ENCODE data around the gene VDAC1.

Gene VDAC1

DNA sequence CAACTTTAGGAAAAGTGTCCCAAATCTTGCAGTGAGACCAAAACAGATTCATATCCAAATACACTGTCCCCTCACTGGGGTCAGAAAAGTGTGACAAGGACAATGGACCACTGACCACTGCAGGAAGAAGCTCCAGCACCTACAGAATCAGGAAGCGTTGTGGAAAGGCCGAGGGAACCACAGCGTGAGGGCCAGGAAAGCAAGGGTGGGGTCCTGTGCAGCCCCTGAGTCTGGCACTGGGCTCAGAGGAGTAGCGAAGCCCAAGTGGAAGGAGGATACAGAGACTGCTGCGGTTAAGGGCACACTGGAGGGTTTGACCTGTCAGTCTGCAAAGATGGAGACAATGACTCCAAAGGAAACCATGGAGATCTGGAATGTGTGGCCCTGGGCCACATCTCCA, 73.2 kb downstream of the VDAC1 start:
- DNase-seq (ENCODE audit: extremely low read depth, low read depth) = no peak
- H3K4me3 ChIP-seq (replicated peaks; ENCODE audit: low read depth, low read length) = no peak overlapping the region
- TF ChIP-seq, protein P1, sequence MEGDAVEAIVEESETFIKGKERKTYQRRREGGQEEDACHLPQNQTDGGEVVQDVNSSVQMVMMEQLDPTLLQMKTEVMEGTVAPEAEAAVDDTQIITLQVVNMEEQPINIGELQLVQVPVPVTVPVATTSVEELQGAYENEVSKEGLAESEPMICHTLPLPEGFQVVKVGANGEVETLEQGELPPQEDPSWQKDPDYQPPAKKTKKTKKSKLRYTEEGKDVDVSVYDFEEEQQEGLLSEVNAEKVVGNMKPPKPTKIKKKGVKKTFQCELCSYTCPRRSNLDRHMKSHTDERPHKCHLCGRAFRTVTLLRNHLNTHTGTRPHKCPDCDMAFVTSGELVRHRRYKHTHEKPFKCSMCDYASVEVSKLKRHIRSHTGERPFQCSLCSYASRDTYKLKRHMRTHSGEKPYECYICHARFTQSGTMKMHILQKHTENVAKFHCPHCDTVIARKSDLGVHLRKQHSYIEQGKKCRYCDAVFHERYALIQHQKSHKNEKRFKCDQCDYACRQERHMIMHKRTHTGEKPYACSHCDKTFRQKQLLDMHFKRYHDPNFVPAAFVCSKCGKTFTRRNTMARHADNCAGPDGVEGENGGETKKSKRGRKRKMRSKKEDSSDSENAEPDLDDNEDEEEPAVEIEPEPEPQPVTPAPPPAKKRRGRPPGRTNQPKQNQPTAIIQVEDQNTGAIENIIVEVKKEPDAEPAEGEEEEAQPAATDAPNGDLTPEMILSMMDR (IDR thresholded peaks at IDR 0.05; ENCODE audit: low read depth, low read length, missing control alignments) = no peak

DNA sequence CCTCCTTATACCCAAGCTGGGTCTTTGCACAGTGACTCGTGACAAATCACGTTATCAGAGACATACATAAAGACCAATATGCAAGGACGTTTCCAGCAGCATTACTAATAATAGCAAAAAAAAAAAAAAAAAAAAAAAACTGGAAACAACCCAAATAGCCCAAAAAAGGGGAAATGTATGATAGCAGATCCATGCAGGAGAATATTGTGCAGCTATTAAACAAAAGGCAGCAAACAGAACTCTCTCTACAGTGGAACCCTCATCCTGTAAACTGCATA, 74.0 kb downstream of the VDAC1 start:
- no peak overlapping the region for H3K4me3 ChIP-seq (replicated peaks; ENCODE audit: low read depth, low read length)
- TF ChIP-seq, protein P1 (IDR thresholded peaks at IDR 0.05; ENCODE audit: low read depth, low read length, missing control alignments) = no peak
- DNase-seq (ENCODE audit: extremely low read depth, low read depth) = no peak

DNA sequence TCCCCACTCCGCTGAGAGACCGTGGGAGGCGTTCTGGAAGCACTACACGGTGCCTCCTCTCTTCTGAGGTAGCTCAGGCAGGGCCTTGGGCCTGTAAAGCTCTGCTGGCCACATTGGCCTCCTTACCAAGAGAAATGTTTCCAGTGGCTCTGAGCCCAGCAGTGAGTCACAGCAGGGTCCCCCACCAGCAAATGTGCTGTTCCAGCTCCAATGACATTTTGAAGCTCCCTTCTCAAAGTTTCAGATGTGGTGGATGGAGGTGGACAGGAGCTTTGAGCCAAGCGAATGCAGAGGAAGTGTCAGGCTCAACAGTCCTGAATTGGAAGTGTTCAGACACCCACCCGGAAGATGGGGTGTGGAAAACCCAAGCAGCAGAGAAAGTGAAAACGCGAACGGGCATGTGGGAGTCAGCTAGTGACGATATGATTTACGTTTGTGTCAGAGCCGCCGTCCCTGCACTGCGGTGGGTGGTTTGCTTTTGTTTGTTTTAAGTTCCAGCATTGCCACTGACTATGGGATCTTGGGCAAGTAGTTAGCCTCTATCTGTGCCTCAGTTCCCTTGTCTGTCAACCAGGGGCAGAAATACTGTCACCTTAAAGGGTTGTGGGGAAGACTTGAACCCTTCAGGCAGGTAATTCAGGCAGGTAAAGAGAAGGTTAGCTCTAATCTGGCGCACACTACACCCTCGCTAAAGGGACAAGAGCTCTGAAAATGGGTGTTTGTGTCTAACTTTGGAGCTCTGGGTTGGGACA, 74.5 kb downstream of the VDAC1 start:
- H3K4me3 ChIP-seq (replicated peaks; ENCODE audit: low read depth, low read length) = no peak overlapping the region
- no peak for DNase-seq (ENCODE audit: extremely low read depth, low read depth)
- TF ChIP-seq, protein P1 (IDR thresholded peaks at IDR 0.05; ENCODE audit: low read depth, low read length, missing control alignments) = no peak

DNA sequence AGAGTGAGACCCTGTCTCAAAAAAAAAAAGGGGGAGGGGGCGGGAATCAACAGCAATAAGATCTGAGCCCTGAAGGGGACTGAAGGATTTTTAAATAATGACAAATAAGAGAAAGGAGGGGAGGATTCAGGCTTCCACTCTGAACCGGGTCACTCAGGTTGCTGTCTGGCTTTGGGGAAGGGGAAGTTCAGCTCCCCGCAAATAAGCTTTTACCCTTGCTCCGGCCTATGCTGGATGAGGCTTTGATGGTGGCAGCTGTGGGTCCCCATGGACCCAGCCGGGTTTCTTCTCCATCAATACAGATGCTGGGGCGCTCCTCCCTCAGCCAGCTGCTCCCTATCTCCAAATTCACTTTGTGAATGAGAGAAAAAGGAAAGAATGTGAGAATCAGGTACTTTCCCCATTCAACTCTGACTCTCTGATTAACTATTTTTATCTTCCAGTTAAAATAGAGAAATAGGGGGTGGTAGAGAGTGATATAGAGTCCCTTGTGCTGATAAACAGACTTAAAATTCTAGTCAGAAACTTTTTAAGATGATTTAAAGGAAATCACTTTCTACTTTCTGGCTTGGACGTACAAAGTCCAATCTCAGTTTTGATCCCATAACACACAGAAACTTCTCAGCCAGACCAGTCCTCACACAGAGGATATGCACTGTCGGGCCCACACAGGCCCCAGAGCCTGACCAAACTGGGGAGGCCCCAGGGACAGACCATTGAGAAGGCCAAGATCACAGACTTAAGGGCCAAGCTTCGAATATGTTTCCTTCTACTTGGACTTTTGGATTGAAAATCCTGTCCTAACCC, 76.0 kb downstream of the VDAC1 start:
- no peak overlapping the region for H3K4me3 ChIP-seq (replicated peaks; ENCODE audit: low read depth, low read length)
- TF ChIP-seq, protein P1 (IDR thresholded peaks at IDR 0.05; ENCODE audit: low read depth, low read length, missing control alignments) = no peak

DNA sequence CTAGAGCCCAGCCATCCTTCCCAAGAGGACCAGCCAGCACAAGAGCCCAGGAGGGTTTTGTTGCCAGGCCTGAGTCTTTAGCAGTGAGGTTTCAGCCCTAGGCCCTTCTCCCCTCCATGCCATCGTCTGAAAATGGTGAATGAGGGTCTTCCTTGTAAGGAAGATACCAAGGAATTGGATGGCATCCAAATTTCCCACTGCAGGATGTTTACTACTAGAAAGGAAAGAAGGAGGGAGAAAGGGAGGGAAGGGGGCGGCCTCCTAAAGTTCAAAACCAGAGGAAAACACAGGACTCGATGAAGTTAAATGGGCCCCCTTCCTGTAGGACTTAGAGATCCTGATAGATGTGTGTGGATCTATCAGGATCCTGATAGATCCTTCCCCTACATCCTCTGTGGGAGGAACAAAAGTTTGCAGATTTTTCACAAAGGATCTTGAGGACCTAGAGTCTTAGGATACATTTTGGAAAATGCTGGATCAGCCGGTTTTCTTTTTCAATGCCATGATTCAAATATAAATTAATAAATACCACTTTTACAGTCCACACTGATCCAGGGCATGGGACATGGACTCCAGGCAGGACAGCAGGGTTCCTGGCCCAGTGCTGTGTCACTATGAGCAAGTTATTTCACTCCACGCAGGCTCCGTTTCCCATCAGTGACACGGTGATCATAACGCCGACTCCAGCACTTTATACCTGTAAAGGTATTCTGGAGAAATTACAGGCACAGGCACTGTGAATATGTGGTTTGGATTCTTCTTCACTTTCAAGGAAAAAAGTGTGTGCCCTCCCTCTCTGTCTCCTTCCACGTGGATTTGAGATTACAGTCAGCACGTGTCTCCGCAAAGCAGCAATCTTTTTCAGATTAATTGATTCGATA, 77.2 kb downstream of the VDAC1 start:
- no peak overlapping the region for H3K4me3 ChIP-seq (replicated peaks; ENCODE audit: low read depth, low read length)
- TF ChIP-seq, protein P1 (IDR thresholded peaks at IDR 0.05; ENCODE audit: low read depth, low read length, missing control alignments) = no peak
- peak; percentile 17 for DNase-seq (ENCODE audit: extremely low read depth, low read depth)

More for the DNA sequence above, 76.0 kb downstream of the VDAC1 start:
- no peak for DNase-seq (ENCODE audit: extremely low read depth, low read depth)

GRCh38 chr5:133926489-133927299, 78.1 kb downstream of the VDAC1 start:
- no peak overlapping the region for H3K4me3 ChIP-seq (replicated peaks; ENCODE audit: low read depth, low read length)
- no peak for DNase-seq (ENCODE audit: extremely low read depth, low read depth)
- TF ChIP-seq, protein P1 (IDR thresholded peaks at IDR 0.05; ENCODE audit: low read depth, low read length, missing control alignments) = no peak
